Kidney capillary endothelial cell (primary cell): ENCODE data around the gene CDC42BPG.

ENCODE experiments used
- DNase-seq: peaks from one replicate; pipeline ENCODE4 v3.0.0-alpha.2; 2018; ENCODE audit warnings: low spot score

The CDC42BPG gene

GRCh38 chr11:64865286-64866172 lies 21.1 kb upstream of the CDC42BPG start:
- DNase-seq, result no peak

DNA sequence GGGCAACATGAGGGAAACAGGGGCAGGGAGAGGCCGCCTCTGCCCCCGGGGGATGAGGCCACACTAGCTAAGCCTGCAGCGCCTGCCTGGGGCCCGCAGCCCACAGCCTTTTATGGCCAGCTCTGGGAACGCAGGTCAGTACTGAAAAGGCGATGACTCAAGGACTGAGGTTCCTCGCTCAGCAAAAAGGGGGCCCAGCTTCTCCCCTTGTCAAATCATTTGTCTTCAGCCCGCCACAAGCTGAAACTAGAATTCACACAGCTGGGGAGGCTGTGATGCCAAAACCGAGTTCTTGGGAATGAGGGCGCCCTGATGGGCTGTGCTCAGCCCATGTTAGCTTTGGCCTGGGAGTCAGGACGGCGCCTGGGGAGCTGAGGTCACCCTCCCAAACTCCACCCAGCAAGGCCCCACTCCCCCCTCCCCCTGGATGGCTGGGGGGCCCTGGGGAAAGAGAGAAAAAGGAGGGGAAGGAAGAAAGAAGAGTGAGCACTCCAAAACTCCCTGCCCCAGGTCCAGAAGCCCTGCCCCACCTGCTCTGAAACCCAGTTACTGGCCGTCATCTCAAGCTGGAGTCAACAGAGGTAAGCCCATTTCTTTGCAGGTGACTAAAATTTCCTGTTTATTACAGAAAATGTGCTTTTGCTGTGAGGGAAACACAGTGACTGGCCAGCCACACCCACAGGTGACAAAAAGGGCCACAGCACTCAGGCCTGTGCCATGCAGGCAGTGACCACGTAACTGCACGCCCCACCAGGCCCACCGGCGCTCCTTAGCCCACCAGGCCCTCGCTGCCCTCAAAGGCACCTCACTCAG lies 20.2 kb upstream of the CDC42BPG start:
- DNase-seq, result no peak

GRCh38 chr11:64864135-64864472 lies 19.7 kb upstream of the CDC42BPG start:
- no peak for DNase-seq

DNA sequence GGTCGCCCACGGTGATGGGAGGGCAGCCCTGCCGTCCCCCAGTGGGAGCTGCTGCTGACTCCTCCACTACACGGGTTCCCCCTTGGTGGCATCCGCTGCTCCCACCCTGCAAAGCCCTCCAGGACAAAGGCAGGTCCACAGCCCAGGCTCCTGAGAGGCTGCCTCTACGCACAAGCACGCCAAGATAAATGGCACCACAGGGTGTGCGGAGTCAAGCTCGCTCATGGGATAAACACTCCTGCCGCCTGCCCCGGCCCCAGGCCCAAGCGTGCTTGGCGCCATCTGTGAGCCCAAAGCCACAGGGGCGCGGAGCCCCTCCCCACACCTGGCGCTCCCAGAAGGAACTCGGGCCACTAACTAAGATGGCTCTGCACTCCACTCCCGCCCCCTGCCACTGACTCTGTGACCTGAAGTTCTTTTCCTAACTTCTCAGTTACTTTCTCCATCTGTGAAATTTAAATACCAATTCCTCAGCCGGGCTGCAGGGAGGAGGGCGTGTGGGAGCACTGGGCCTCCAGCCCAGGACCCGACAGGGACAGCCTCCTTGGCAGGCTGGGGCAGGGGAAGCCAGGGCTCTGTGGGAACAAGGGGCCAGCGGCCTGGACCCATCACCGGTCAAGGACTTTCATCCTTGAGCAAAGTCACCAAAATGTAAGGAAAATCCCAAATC lies 19.1 kb upstream of the CDC42BPG start:
- no peak for DNase-seq

GRCh38 chr11:64862987-64863390 lies 18.5 kb upstream of the CDC42BPG start:
- DNase-seq, result no peak

- no peak for DNase-seq
Observed at GRCh38 chr11:64861227-64861975, 16.9 kb upstream of the CDC42BPG start.

DNA sequence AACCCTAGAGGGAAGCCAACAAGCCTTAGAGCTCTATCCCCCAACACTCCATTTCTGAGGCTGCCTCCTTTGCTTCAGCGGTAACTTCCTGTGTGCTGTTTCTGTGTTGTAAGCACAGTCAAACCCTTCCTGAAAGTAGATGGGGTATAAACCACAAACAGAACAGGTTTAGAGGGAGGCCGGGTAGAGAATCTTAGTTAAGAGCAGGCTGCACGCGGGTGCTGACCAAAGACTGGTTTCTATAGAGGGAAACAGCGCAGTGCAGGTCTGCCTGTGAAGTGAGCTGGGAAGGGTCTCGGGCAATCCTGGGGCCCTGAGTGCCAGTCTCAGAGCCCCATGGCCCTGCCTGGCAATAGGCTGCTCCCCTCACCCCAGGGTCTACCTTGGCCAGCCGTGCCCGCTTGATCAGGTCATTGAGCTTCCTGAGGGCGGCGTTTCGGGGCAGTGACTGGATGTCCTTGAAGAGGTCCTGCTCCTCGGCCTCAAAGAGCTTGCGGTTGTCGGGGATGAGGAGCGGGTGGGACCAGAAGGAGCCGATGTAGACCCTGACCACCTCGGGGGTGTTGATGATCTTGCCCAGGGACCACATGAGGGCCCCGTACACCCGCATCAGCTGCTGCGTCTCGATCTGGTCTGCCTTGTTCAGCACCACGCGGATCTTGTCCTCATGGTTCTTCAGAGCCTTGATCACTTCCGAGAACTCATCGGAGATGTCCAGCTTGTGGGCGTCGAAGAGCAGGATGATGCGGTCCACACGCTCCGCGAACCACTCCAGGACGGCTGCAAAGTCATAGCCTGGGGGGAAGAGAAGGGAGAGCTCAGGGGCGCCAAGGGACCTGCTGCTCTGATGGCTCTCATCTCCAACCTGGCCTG lies 15.3 kb upstream of the CDC42BPG start:
- no peak for DNase-seq

DNA sequence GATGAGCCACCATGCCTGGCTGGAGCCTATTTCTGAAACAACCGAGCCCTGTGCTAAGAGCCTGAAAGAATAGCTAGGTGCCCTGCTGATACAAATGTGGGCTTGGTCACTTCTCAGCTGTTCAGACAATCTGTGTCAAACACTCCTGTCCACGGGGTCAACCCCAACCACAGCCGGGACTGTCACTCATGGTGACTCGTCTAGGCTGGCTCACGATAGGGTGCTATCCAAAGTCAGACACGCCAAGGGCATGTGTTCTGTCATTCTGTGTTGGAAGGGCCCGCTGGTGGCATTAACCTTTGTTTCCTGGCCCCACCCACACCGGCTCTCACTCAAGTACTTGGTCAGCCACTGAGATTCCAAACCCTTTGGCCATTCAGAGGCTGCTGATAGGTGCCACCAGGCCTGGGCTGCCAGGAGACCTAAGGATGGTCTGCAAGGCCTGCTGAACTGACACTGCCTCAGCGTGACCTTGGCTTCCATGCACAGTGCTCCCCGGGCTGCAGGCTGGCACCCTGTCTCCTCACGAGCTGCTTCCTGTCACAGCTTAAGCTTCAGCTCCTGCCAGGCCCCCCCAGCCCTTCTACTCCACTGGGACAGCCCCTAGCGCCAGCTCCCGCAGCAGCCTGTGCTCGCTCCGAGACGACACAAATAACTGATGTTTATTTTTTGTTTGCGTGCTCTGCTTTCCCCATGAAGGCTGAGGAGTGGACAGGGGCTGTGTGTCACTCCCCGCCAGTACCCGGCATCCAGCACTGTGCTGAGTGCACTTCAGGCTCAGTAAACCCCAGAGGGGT lies 14.2 kb upstream of the CDC42BPG start:
- DNase-seq, result no peak

DNA sequence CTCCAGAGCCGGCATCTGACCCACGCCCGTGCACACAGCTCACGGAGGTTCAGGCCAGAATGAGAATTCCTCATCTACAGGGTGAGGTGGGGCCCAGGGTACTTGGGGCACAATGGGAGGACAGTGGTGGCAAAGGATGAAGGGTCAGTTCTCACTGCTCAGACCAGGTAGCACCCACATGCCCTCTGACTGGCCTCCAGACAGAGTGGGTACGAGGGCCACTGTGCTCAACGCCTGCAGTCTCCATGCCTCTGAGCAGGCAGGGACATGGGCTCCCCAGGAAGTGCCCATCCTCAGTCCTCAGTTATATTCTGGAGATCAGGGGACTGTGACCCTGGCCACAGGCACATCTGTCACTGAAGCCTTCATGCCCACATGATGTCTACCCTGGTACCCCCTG lies 13.0 kb upstream of the CDC42BPG start:
- no peak for DNase-seq

- DNase-seq, result peak; percentile 97
Observed at GRCh38 chr11:64856382-64857227, 12.2 kb upstream of the CDC42BPG start.

GRCh38 chr11:64855596-64856304 lies 11.3 kb upstream of the CDC42BPG start:
- no peak for DNase-seq

- peak; percentile 98 for DNase-seq
Observed at GRCh38 chr11:64854534-64855502, 10.4 kb upstream of the CDC42BPG start.

DNA sequence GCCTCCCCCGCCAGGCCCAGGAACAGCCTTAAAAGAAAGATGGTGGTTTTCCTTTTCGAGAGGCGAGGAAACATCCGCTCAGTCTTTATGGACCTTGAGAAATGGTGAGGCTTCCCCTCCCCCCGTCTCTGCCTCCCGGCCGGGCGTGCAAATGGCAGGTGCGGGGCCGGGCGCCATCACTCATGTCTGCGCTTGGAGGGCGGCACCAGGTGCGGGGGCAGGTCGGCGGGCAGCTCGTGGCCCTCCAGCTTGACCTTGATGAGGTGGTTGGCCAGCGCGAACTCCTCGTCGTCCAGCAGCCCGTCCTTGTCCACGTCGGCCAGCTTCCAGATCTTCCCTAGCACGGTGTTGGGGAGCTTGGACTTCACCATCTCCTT lies 9.7 kb upstream of the CDC42BPG start:
- no peak for DNase-seq

GRCh38 chr11:64853709-64854108 lies 9.3 kb upstream of the CDC42BPG start:
- DNase-seq, result no peak

GRCh38 chr11:64852804-64853509 lies 8.5 kb upstream of the CDC42BPG start:
- DNase-seq, result no peak

GRCh38 chr11:64851831-64852351 lies 7.4 kb upstream of the CDC42BPG start:
- no peak for DNase-seq
